ENCODE results near the gene IGSF21.

DNA sequence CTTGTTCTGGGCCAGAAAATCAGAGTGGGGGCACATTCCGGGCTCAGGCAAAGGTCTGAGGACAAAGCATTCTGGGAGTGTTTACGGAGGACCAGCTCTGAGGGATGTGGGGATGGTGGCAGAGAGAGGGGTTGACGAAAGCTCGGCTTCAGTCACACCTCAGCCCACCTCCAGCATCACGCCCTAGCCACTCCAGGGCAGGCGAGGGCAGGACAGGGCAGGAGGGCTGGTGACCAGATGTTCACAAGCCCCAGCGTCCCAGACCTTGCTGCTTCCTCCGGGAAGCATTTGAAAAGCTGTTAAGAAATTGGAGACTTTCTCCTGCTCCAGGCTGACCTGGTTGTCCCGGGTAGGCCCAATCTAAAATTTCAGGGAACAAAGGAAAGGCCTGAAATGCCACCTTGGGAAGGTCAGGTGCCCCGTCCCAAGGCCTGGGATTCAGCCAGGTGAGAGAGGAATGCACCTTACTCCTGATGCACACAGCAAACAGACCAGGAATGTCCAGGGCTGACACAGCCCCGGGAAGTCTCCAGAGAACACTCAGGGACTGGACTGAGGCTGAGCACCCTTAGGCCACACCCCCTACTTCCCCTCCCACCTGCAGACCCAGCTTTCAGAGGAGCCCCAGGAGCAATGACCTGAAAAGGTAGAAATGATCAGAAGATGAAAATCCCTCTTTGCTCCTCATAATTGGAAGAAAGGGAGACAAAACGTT, 301.2 kb downstream of the IGSF21 start:
- TF ChIP-seq, protein P1, sequence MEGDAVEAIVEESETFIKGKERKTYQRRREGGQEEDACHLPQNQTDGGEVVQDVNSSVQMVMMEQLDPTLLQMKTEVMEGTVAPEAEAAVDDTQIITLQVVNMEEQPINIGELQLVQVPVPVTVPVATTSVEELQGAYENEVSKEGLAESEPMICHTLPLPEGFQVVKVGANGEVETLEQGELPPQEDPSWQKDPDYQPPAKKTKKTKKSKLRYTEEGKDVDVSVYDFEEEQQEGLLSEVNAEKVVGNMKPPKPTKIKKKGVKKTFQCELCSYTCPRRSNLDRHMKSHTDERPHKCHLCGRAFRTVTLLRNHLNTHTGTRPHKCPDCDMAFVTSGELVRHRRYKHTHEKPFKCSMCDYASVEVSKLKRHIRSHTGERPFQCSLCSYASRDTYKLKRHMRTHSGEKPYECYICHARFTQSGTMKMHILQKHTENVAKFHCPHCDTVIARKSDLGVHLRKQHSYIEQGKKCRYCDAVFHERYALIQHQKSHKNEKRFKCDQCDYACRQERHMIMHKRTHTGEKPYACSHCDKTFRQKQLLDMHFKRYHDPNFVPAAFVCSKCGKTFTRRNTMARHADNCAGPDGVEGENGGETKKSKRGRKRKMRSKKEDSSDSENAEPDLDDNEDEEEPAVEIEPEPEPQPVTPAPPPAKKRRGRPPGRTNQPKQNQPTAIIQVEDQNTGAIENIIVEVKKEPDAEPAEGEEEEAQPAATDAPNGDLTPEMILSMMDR (IDR thresholded peaks at IDR 0.05) = no peak
- no peak for TF ChIP-seq POLR2A (IDR thresholded peaks at IDR 0.05)

Measured in tibial nerve (tissue), 3 donors.